ENCODE results near the gene SMOC2.
"Not testable (repeated sequence)": the region's sequence is repeated elsewhere in the genome, so short reads cannot be mapped to it uniquely, and the experiment has no call there.

The SMOC2 gene

GRCh38 chr6:168546151-168546550 is 105.2 kb downstream of the SMOC2 start:
- no peak for DNase-seq

- no peak for DNase-seq
Measured at GRCh38 chr6:168546730-168547129, 105.7 kb downstream of the SMOC2 start.

GRCh38 chr6:168550326-168550725 is 109.3 kb downstream of the SMOC2 start:
- DNase-seq = no peak

- DNase-seq = no peak
Measured at GRCh38 chr6:168554472-168554871, 113.5 kb downstream of the SMOC2 start.

DNA sequence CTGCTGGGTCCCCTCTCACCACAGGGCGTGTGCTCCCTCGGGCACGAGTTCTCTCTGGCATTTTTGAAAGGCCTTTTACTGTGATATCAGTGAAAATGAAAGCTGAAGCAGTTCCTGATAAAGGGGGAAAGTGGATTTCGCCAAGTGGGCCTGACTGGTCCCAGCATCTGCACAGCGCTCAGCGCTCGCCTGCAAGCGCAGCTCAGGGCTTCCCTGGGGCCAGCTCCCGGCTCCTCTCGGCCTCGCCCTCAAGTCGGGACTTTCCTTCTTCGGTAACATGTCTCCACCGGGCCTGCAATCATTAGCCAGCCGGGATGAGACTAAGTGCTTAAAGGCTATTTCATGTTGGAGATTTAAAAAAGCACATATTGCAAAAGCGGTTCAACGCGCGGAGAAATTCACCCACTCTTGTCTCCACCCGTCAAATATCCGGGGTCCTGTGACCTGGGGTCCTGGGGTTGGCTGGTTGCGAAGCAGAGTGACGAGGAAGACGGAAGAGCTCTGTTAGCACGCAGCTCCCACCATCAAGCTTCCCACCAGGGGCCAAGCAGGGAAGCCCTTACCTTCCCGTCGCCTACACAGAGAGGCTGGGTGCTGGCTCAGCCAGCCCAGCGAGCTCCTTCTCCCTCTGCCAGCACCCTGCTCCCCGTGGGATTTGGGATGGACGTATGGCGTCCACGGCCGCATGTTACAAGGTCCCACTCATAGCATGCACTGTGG is 114.1 kb downstream of the SMOC2 start:
- DNase-seq = no peak

GRCh38 chr6:168555618-168556273 is 114.8 kb downstream of the SMOC2 start:
- no peak for DNase-seq

DNA sequence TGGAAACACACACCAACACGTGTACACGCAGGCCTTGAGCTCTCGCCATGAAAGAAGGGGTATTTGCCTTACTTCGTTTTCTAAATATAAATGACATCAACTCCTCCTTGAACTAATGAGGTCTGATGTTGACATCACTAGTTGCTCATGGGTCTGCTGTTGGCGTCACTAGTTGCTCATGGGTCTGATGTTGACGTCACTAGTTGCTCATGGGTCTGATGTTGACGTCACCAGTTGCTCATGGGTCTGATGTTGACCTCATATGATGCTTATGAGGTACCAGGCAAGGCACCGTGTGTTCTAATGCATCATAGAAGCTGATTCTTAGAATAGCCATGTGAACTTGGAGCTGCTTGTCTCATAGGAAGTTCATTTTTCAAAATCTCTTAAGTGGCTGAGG is 116.5 kb downstream of the SMOC2 start:
- no peak for DNase-seq

GRCh38 chr6:168558686-168559085 is 117.7 kb downstream of the SMOC2 start:
- DNase-seq = no peak

GRCh38 chr6:168559574-168560098 is 118.7 kb downstream of the SMOC2 start:
- DNase-seq = no peak

GRCh38 chr6:168560126-168560525 is 119.1 kb downstream of the SMOC2 start:
- DNase-seq = no peak

GRCh38 chr6:168562576-168563151 is 121.7 kb downstream of the SMOC2 start:
- DNase-seq = no peak

DNA sequence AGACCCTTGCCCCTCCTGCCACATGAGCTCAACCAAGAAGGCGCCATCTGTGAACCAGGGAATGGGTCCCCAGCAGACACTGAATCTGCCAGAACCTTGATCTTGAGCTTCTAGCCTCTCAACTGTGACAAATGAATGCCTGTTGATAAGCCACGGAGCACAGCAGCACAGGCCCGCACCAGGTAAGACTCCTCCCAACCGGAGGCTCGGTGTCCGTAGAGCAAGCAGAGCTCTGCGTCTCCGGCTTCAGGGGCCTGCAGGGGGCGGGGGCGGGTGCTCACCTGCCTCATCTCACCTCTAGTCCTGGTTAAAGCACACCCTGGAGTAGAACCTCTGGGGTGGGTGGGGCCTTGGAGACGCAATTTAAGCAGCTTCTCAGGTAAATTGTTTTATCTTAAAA is 122.7 kb downstream of the SMOC2 start:
- no peak for DNase-seq

DNA sequence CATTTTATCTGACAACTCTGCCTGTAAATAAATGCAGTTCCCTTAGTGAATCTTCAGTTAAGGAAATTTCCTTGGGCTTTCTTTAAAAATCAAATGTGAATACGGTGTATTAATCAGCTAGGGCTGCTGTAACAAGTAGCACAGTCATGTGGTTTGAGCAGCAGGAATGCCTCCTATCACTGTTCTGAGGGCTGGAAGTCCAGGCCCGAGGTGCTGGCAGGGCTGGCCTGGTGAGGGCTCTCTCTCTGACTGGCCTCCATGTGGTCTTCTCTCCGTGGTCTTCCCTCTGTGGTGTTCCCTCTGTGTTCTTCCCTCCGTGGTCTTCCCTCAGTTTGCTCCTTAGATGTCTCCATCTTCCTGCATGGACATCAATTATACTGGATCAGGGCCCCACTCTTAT is 124.1 kb downstream of the SMOC2 start:
- no peak for DNase-seq

GRCh38 chr6:168570211-168570610 is 129.2 kb downstream of the SMOC2 start:
- no peak for DNase-seq

- no peak for DNase-seq
Measured at GRCh38 chr6:168571268-168571667, 130.3 kb downstream of the SMOC2 start.

- not testable (repeated sequence) for DNase-seq
Measured at GRCh38 chr6:168573276-168573835, 132.4 kb downstream of the SMOC2 start.

DNA sequence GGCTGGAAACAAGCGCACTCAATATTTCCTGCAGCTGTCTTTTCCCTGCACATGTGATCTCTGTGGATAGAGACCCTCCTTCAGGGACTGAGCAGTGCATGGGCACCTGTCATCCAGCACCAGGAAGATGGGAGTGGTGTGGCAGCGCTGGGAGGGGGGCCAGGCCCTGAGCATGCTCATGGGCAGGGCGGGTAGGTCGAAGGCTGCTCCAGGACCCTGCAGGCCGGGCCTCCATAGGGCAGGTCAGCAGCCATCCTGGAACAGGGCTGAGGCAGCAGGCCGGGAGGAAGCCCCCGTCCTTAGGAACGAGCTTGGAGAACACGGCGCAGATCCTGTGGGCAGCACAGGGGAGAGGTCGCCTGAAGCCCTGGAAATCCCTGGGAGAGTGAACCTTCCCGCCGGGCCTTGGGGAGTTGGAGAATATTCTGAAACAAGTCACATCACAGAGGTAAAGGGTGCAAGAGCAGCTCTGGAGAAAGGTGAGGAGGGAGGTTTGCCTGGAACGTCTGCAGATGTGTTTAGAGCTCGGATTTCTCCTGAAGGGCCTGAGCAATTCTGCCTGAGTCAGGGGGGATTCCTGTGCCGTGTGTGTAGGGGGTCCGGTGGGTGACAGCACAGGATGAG is 133.2 kb downstream of the SMOC2 start:
- no peak for DNase-seq

GRCh38 chr6:168574699-168575195 is 133.8 kb downstream of the SMOC2 start:
- DNase-seq = no peak

- no peak for DNase-seq
Measured at GRCh38 chr6:168575346-168576098, 134.5 kb downstream of the SMOC2 start.

- DNase-seq = no peak
Measured at GRCh38 chr6:168576388-168576787, 135.4 kb downstream of the SMOC2 start.

DNA sequence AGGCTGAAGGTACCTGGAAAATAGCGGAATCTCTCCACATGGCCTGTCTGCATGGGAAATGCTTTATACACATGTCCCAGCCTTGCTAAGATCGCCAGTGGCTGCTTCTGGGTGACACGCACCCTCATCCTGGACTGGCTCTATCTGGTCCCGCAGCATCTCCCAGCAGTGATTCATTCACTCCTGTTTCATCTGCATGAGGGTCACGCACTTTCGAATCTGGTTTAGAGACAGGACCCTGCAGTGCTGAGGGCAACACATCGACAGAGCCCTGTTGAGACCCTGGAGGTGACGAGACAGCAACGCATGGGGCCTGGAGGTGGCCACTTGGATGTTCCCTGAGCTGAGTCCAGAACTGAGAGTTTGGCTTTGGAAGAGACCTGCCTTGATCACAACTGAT is 136.5 kb downstream of the SMOC2 start:
- DNase-seq = no peak

DNA sequence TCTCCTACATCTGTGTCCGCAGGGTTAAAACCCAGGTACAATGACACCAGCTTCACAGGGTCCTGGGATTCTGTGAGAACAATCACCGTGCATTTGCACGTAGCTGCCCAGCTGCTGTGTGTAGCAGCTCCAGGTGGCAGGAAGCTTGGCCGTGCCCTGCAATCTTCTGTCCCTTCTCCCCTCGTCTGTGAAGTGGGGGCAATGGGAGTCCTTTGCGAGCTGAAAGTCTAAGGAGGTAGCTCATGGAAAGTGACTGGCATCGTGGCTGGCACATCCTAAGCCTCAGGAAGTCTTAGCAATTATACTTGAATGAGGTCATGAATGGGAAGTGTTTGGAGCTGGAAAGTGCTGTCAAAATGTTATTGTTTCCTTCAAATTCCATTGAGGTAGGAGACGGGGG is 137.1 kb downstream of the SMOC2 start:
- DNase-seq = no peak
